IMR-90 (cell line): ENCODE results near the gene RPL14. TPM values are rescaled to one million over a fixed set of nuclear protein-coding genes. Genes with fewer than 3 reads are reported as not detected.

Source experiments
- ATAC-seq: fragments of 200-7000 bp; cut with Tn5 transposase; 2 replicates; pipeline ENCODE4 v1.9.1; 2020; ENCODE audit warnings: low read depth, mild to moderate bottlenecking, moderate library complexity
- BruUV-seq: library from RNA; stranded (reverse); fragments of 400-500 nt; replicated peaks from 2 replicates; lab custom pipeline; 2021; lab: Mats Ljungman, UMichigan
- CTCF ChIA-PET: fragments of 300-600 bp; formaldehyde crosslinking; extraction: SDS; loops from one replicate; lab custom pipeline; 2021; ENCODE audit warnings: antibody characterized with exemption; lab: Yijun Ruan, JAX
- POLR2A ChIA-PET: fragments of 300-600 bp; sonication (Branson Sonifier 250); formaldehyde crosslinking; loops from one replicate; lab custom pipeline; 2022; ENCODE audit warnings: antibody characterized with exemption; ENCODE audit not compliant: unreplicated experiment; lab: Charles Lee
- DNase-seq: peaks from one replicate; pipeline ENCODE4 v3.0.0; 2013
- H2AFZ ChIP-seq: replicated peaks from 2 replicates; pipeline ENCODE3; 2013; ENCODE audit warnings: low read length, mild to moderate bottlenecking; ENCODE audit not compliant: poor library complexity
- H2AK5ac ChIP-seq: 2 replicates; pipeline ENCODE4 v1.6.1; 2013; ENCODE audit warnings: low read depth, low read length, inconsistent platforms
- H2AK9ac ChIP-seq: replicated peaks from 2 replicates; pipeline ENCODE3; 2013; ENCODE audit warnings: mild to moderate bottlenecking, low read depth, low read length, moderate library complexity; ENCODE audit not compliant: poor library complexity
- H2BK120ac ChIP-seq: 2 replicates; pipeline ENCODE4 v1.6.1; 2013; ENCODE audit warnings: low read depth, low read length, inconsistent platforms
- H2BK15ac ChIP-seq: 3 replicates; pipeline ENCODE4 v1.6.1; 2013; ENCODE audit warnings: low read depth, low read length, inconsistent platforms
- H2BK20ac ChIP-seq: 2 replicates; pipeline ENCODE4 v1.6.1; 2013; ENCODE audit warnings: low read depth, mild to moderate bottlenecking, inconsistent platforms, low read length, moderate library complexity
- H2BK5ac ChIP-seq: 2 replicates; pipeline ENCODE4 v1.6.1; 2013; ENCODE audit warnings: mild to moderate bottlenecking, low read depth, low read length, inconsistent platforms; ENCODE audit not compliant: poor library complexity, severe bottlenecking
- H3K14ac ChIP-seq: replicated peaks from 2 replicates; pipeline ENCODE4 v1.6.1; 2013; ENCODE audit warnings: low read depth, low read length, inconsistent platforms
- H3K18ac ChIP-seq: 2 replicates; pipeline ENCODE4 v1.6.1; 2013; ENCODE audit warnings: low read depth, low read length, control low read depth
- H3K23ac ChIP-seq: 2 replicates; pipeline ENCODE4 v1.6.1; 2013; ENCODE audit warnings: low read depth, low read length, inconsistent platforms
- H3K27ac ChIP-seq: 2 replicates; pipeline ENCODE4 v1.5.1; 2013; ENCODE audit warnings: mild to moderate bottlenecking, control low read depth, low read length; ENCODE audit not compliant: insufficient read depth
- H3K27me3 ChIP-seq: 2 replicates; pipeline ENCODE4 v1.6.1; 2013; ENCODE audit warnings: low read length; ENCODE audit not compliant: control insufficient read depth, insufficient read depth
- H3K36me3 ChIP-seq: 2 replicates; pipeline ENCODE4 v1.6.1; 2013; ENCODE audit warnings: low read length, mixed read lengths; ENCODE audit not compliant: control insufficient read depth, insufficient read depth
- H3K4ac ChIP-seq: 2 replicates; pipeline ENCODE4 v1.6.1; 2013; ENCODE audit warnings: low read depth, low read length, inconsistent platforms
- H3K4me1 ChIP-seq: 2 replicates; pipeline ENCODE4 v1.6.1; 2013; ENCODE audit warnings: low read length, mixed read lengths; ENCODE audit not compliant: control insufficient read depth, insufficient read depth
- H3K4me2 ChIP-seq: 2 replicates; pipeline ENCODE4 v1.6.1; 2013; ENCODE audit warnings: low read depth, mild to moderate bottlenecking, control low read depth, low read length, moderate library complexity
- H3K4me3 ChIP-seq: 2 replicates; pipeline ENCODE4 v1.5.1; 2013; ENCODE audit warnings: low read depth, mild to moderate bottlenecking, control low read depth, low read length, moderate library complexity; ENCODE audit not compliant: insufficient read depth
- H3K56ac ChIP-seq: 2 replicates; pipeline ENCODE4 v1.6.1; 2013; ENCODE audit warnings: low read length, inconsistent platforms; ENCODE audit not compliant: insufficient read depth; ENCODE audit errors: extremely low read depth
- H3K79me1 ChIP-seq, 2 experiments: 2 replicates each; pipeline ENCODE4 v1.6.1; 2013; ENCODE audit warnings: low read length in 2 of 2, inconsistent platforms in 1 of 2, low read depth in 1 of 2
- H3K9ac ChIP-seq: 2 replicates; pipeline ENCODE4 v1.6.1; 2013; ENCODE audit warnings: low read depth, low read length, control low read depth
- H3K9me1 ChIP-seq: 2 replicates; pipeline ENCODE4 v1.6.1; 2013; ENCODE audit warnings: low read length, inconsistent platforms; ENCODE audit not compliant: insufficient read depth
- H3K9me3 ChIP-seq: 2 replicates; pipeline ENCODE4 v1.6.1; 2013; ENCODE audit warnings: low read length; ENCODE audit not compliant: control insufficient read depth, insufficient read depth
- H4K20me1 ChIP-seq: 2 replicates; pipeline ENCODE4 v1.6.1; 2013; ENCODE audit warnings: low read length, inconsistent platforms; ENCODE audit not compliant: insufficient read depth
- H4K5ac ChIP-seq: 2 replicates; pipeline ENCODE4 v1.6.1; 2013; ENCODE audit warnings: mild to moderate bottlenecking, low read depth, low read length, control low read depth
- H4K8ac ChIP-seq, 2 experiments: 2 replicates each; pipeline ENCODE4 v1.6.1; 2013; ENCODE audit warnings: low read depth in 2 of 2, low read length in 2 of 2, control low read depth in 1 of 2, inconsistent platforms in 1 of 2
- H4K91ac ChIP-seq: 2 replicates; pipeline ENCODE4 v1.6.1; 2013; ENCODE audit warnings: low read depth, low read length, inconsistent platforms; ENCODE audit not compliant: insufficient read depth
- BHLHE40 ChIP-seq: fragments of 150-350 bp; IDR thresholded peaks from 2 replicates; pipeline ENCODE4 v1.6.1; 2016; ENCODE audit warnings: mild to moderate bottlenecking, low read depth, low read length
- CEBPB ChIP-seq: IDR thresholded peaks from 2 replicates; pipeline ENCODE4 v1.6.1; 2012; ENCODE audit warnings: low read depth, low read length, improper control_type of control experiment
- CHD1 ChIP-seq: IDR thresholded peaks from 2 replicates; pipeline ENCODE4 v1.6.1; 2012; ENCODE audit warnings: low read depth, low read length, improper control_type of control experiment
- FOS ChIP-seq: fragments of 150-350 bp; IDR thresholded peaks from 2 replicates; pipeline ENCODE4 v1.6.1; 2016; ENCODE audit warnings: low read depth, low read length
- MAFK ChIP-seq: IDR thresholded peaks from 2 replicates; pipeline ENCODE4 v1.6.1; 2012; ENCODE audit warnings: low read depth, low read length, improper control_type of control experiment
- MAZ ChIP-seq: IDR thresholded peaks from 2 replicates; pipeline ENCODE4 v1.6.1; 2012; ENCODE audit warnings: low read depth, mild to moderate bottlenecking, low read length, improper control_type of control experiment, moderate library complexity, borderline replicate concordance
- MXI1 ChIP-seq: IDR thresholded peaks from 2 replicates; pipeline ENCODE4 v1.6.1; 2012; ENCODE audit warnings: low read depth, mild to moderate bottlenecking, low read length, moderate library complexity, borderline replicate concordance
- NFE2L2 ChIP-seq: fragments of 150-350 bp; IDR thresholded peaks from 2 replicates; pipeline ENCODE4 v1.6.1; 2016; ENCODE audit warnings: low read depth, mild to moderate bottlenecking, low read length
- POLR2A ChIP-seq: IDR thresholded peaks from 2 replicates; pipeline ENCODE4 v1.6.1; 2012; ENCODE audit warnings: mild to moderate bottlenecking, low read depth, low read length
- RAD21 ChIP-seq: IDR thresholded peaks from 2 replicates; pipeline ENCODE4 v1.6.1; 2012; ENCODE audit warnings: low read length, improper control_type of control experiment
- RCOR1 ChIP-seq: IDR thresholded peaks from 2 replicates; pipeline ENCODE4 v1.6.1; 2012; ENCODE audit warnings: mild to moderate bottlenecking, low read length, improper control_type of control experiment; ENCODE audit not compliant: insufficient replicate concordance
- SMC3 ChIP-seq: fragments of 150-350 bp; IDR thresholded peaks from 2 replicates; pipeline ENCODE4 v1.6.1; 2016; ENCODE audit warnings: low read depth, mild to moderate bottlenecking, antibody characterized with exemption, low read length, moderate library complexity
- WGBS, 2 experiments: methylation state at CpG; one replicate each; pipeline versions ENCODE4 v1.1.5 to v1.1.7; 2013; ENCODE audit warnings: missing lambda C conversion rate in 2 of 2; ENCODE audit not compliant: insufficient read length in 1 of 2; ENCODE audit errors: extremely low coverage in 2 of 2; 5-methylcytosine and 5-hydroxymethylcytosine counted together
- dilution Hi-C: fragments of 300-500 bp; cut with HindIII; formaldehyde crosslinking; loops from one replicate; pipeline ENCODE4 v1.14.3; 2018; ENCODE audit warnings: low sequenced_read_pairs; ENCODE audit not compliant: unreplicated experiment
- in situ Hi-C: fragments of 300-500 bp; cut with MboI; formaldehyde crosslinking; loops from 3 replicates; pipeline ENCODE4 v1.14.3; 2019; ENCODE audit warnings: low sequenced_read_pairs, inconsistent platforms, mixed read lengths
- intact Hi-C: fragments of 100-400 bp; cut with micrococcal nuclease; formaldehyde crosslinking; loops from 2 replicates; pipeline ENCODE4 v1.10.0; 2022
- polyA plus RNA-seq, 3 experiments: library from polyadenylated mRNA; depleted of rRNA; stranded (reverse); fragments of >200 nt; gene quantifications; 2 replicates each; pipeline ENCODE4 v1.2.3, GENCODE V29; 2012; ENCODE audit warnings: low replicate concordance in 1 of 3
- total RNA-seq: library from RNA; depleted of rRNA; stranded (reverse); fragments of >200 nt; gene quantifications from 2 replicates; pipeline ENCODE4 v1.2.3, GENCODE V29; 2012
- TF ChIP-seq, protein P1 (sequence below): conservative IDR thresholded peaks from 2 replicates; pipeline ENCODE4 v1.5.1; 2012; ENCODE audit warnings: mild to moderate bottlenecking, low read depth, low read length, improper control_type of control experiment
- TF ChIP-seq, protein P2 (sequence below): fragments of 150-350 bp; IDR thresholded peaks from 2 replicates; pipeline ENCODE4 v1.6.1; 2017; ENCODE audit warnings: mild to moderate bottlenecking, antibody characterized with exemption, low read length, low read depth
- TF ChIP-seq, protein P3 (sequence below): fragments of 150-350 bp; IDR thresholded peaks from 2 replicates; pipeline ENCODE4 v1.6.1; 2016; ENCODE audit warnings: low read depth, mild to moderate bottlenecking, low read length, moderate library complexity, borderline replicate concordance

Gene RPL14
- total and polyA plus RNA-seq, 2 of the 4 experiments (the other 2 are of a cell fraction), result 142 to 492 TPM

DNA sequence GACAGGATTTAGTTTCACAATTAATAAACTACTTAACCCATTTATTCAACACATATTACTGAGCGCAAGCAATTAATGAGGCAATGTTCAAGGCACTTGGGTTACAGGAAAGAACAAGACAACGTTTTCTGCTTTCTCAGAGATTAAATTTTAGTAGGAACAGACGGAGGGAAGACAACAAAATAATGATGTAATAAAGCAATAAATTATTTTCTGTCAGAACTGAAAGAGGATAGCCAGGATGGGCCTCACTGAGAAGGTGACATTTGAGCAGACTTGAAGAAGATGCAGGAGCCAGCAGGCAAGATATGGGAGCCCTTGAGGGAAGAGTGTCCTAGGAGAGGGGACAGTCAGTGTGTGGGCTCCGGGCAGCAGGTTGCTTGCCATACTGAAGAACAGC, 11.3 kb upstream of the RPL14 start:
- H3K36me3 ChIP-seq, result peaks cover 1% of the 10 kb centered on the region
- in situ Hi-C loops, result no loop called here
- BruUV-seq, result no TSS peak
- no peak overlapping the region for H2BK120ac ChIP-seq
- no peak overlapping the region for H2AK9ac ChIP-seq
- H3K27ac ChIP-seq, result no peak overlapping the region
- H3K18ac ChIP-seq, result no peak overlapping the region
- H4K91ac ChIP-seq, result no peak overlapping the region
- H3K4me1 ChIP-seq, result no peaks in the 10 kb centered on the region
- no peak overlapping the region for H4K5ac ChIP-seq
- 100% methylated on average over 1 of the region's 4 CpGs; no CpG with 5 or more reads in 1 of the 2 experiments for WGBS, 2 experiments
- H3K14ac ChIP-seq, result no peak overlapping the region
- ChIA-PET POLR2A (interaction anchor here (0.6 kb wide), 1 partner anchor 134 kb away, joined by 3 read pairs; no protein-coding TSS in a partner anchor), CTCF (no interaction called here)
- no peaks in the 10 kb centered on the region for H3K79me1 ChIP-seq
- no peak overlapping the region for H2AFZ ChIP-seq
- H2BK15ac ChIP-seq, result no peak overlapping the region
- H3K23ac ChIP-seq, result no peak overlapping the region
- H3K4ac ChIP-seq, result no peak overlapping the region
- no peak overlapping the region for H3K4me3 ChIP-seq
- H4K20me1 ChIP-seq, result no peaks in the 10 kb centered on the region
- H3K56ac ChIP-seq, result no peak overlapping the region
- H3K9me3 ChIP-seq, result no peaks in the 10 kb centered on the region
- no peaks in the 10 kb centered on the region for H3K9me1 ChIP-seq
- H2BK5ac ChIP-seq, result no peak overlapping the region
- intact Hi-C loops, result loop anchor here (10.0 kb wide), 1 partner anchor 251 kb away; no protein-coding TSS in a partner anchor
- H2BK20ac ChIP-seq, result no peak overlapping the region
- DNase-seq (no peak), ATAC-seq (no peak)
- no peaks in the 10 kb centered on the region for H3K27me3 ChIP-seq
- no peak overlapping the region for H3K9ac ChIP-seq
- H2AK5ac ChIP-seq, result no peak overlapping the region
- dilution Hi-C loops, result no loop called here
- no peak overlapping the region for H3K4me2 ChIP-seq
- no peak overlapping the region for H4K8ac ChIP-seq
- TF ChIP-seq, protein P1, sequence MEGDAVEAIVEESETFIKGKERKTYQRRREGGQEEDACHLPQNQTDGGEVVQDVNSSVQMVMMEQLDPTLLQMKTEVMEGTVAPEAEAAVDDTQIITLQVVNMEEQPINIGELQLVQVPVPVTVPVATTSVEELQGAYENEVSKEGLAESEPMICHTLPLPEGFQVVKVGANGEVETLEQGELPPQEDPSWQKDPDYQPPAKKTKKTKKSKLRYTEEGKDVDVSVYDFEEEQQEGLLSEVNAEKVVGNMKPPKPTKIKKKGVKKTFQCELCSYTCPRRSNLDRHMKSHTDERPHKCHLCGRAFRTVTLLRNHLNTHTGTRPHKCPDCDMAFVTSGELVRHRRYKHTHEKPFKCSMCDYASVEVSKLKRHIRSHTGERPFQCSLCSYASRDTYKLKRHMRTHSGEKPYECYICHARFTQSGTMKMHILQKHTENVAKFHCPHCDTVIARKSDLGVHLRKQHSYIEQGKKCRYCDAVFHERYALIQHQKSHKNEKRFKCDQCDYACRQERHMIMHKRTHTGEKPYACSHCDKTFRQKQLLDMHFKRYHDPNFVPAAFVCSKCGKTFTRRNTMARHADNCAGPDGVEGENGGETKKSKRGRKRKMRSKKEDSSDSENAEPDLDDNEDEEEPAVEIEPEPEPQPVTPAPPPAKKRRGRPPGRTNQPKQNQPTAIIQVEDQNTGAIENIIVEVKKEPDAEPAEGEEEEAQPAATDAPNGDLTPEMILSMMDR, result no peak
- TF ChIP-seq POLR2A (no peak), MAFK (no peak), FOS (no peak), NFE2L2 (no peak), BHLHE40 (no peak), MXI1 (no peak), RAD21 (no peak), CEBPB (no peak), MAZ (no peak), RCOR1 (no peak), SMC3 (no peak), CHD1 (no peak)
- TF ChIP-seq, protein P2, sequence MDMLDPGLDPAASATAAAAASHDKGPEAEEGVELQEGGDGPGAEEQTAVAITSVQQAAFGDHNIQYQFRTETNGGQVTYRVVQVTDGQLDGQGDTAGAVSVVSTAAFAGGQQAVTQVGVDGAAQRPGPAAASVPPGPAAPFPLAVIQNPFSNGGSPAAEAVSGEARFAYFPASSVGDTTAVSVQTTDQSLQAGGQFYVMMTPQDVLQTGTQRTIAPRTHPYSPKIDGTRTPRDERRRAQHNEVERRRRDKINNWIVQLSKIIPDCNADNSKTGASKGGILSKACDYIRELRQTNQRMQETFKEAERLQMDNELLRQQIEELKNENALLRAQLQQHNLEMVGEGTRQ, result no peak
- TF ChIP-seq, protein P3, sequence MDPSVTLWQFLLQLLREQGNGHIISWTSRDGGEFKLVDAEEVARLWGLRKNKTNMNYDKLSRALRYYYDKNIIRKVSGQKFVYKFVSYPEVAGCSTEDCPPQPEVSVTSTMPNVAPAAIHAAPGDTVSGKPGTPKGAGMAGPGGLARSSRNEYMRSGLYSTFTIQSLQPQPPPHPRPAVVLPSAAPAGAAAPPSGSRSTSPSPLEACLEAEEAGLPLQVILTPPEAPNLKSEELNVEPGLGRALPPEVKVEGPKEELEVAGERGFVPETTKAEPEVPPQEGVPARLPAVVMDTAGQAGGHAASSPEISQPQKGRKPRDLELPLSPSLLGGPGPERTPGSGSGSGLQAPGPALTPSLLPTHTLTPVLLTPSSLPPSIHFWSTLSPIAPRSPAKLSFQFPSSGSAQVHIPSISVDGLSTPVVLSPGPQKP, result no peak
